Measurements from ENCODE around the gene PRKCG. TPM values are rescaled to one million over a fixed set of nuclear protein-coding genes. Genes with fewer than 3 reads are reported as not detected.

PRKCG gene
- total RNA-seq, 2 donors from 2014 or later, result 0.48 TPM; not detected in 1

GRCh38 chr19:53892301-53892980, 10.4 kb downstream of the PRKCG start:
- peak; percentile 78 for DNase-seq (ENCODE audit: low spot score)
- intact Hi-C loops (cut with DNase I), result no loop called here

- intact Hi-C loops (cut with DNase I), result no loop called here
- peak; percentile 59 for DNase-seq (ENCODE audit: low spot score)
Observed at GRCh38 chr19:53892981-53893325, 11.0 kb downstream of the PRKCG start.

DNA sequence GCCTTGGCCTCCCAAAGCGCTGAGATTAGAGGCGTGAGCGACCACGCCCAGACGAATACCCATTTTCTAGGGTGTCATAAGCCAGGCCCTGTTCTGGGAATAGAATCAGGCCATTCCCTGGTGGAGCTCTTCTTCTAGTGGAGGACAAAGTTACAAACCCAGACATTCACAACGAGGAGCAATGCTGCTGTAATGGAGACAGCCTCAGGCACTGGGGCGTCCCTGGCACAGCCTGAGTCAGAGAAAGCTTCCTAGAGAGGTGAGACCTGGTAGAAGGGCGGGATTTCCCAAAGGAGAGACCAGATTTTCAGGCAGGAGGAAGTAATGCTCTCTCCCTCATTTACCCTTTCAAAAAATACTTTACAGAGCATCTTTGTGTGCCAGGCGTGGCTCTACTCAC, 12.7 kb downstream of the PRKCG start:
- intact Hi-C loops (cut with DNase I), result no loop called here
- DNase-seq (ENCODE audit: low spot score), result no peak

DNA sequence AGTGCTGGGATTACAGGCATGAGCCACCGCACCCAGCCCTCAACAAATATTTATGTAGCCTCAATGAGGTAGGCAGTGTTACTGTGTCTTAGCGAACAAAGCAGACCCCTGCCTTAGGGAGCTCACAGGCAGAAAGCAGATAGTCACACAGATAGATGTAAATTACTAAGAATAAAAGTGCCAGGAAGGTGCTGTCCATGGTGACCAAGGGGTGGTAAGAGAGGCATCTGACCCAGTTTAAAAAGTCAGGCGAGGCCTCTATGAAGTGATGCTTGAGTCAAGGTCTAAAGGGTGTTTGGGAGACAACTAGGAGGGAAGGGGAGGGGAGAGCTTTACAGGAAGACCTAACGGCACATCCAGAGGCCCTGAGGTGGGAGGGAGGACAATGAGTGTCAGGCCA, 14.7 kb downstream of the PRKCG start:
- DNase-seq (ENCODE audit: low spot score), result no peak
- intact Hi-C loops (cut with DNase I), result no loop called here

GRCh38 chr19:53897459-53897858, 15.5 kb downstream of the PRKCG start:
- intact Hi-C loops (cut with DNase I), result no loop called here
- no peak for DNase-seq (ENCODE audit: low spot score)

GRCh38 chr19:53898166-53898565, 16.2 kb downstream of the PRKCG start:
- intact Hi-C loops (cut with DNase I), result no loop called here
- no peak for DNase-seq (ENCODE audit: low spot score)

GRCh38 chr19:53898636-53899341, 16.8 kb downstream of the PRKCG start:
- DNase-seq (ENCODE audit: low spot score), result no peak
- intact Hi-C loops (cut with DNase I), result no loop called here

DNA sequence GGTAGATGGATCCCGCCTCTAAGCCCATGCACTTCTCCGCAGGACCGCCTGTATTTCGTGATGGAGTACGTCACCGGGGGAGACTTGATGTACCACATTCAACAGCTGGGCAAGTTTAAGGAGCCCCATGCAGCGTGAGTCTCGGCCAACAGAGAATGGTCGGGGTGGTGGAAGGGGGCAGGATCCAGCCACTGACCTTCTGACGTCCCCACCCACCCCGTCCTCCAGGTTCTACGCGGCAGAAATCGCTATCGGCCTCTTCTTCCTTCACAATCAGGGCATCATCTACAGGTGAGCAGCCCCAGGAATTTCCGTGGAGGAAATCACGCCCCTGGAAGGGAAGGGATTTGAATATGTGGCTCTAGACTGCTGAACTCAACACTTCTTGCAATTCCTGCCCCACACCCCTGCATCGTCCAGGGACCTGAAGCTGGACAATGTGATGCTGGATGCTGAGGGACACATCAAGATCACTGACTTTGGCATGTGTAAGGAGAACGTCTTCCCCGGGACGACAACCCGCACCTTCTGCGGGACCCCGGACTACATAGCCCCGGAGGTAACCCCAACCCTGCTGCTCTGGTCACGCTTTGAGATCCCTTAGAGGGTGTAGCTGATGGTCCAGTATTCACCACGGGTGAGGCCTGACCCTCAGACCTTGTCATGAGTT, 18.3 kb downstream of the PRKCG start:
- DNase-seq (ENCODE audit: low spot score), result no peak
- intact Hi-C loops (cut with DNase I), result no loop called here

GRCh38 chr19:53903055-53903680, 21.2 kb downstream of the PRKCG start:
- intact Hi-C loops (cut with DNase I), result no loop called here
- no peak for DNase-seq (ENCODE audit: low spot score)

DNA sequence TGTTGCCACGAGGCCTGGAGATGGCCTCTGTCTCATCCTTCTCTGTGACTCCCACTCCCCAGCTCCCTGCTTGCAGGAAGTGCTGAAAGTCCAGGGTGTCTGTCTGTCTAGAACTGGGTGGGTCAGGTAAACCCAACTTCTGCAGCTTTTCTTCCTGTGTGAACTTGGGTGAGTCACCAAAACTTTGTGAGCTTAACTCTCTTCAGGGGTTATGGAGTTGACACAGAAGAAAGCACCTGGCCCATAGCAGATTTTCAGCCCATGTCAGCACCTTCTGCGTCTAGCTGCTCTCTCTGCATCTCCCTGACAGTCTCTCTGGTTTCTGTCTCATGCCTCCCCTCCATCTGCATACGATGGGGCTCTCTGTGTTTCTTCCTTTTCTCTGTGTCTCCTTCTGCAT, 22.9 kb downstream of the PRKCG start:
- DNase-seq (ENCODE audit: low spot score), result no peak
- intact Hi-C loops (cut with DNase I), result no loop called here

DNA sequence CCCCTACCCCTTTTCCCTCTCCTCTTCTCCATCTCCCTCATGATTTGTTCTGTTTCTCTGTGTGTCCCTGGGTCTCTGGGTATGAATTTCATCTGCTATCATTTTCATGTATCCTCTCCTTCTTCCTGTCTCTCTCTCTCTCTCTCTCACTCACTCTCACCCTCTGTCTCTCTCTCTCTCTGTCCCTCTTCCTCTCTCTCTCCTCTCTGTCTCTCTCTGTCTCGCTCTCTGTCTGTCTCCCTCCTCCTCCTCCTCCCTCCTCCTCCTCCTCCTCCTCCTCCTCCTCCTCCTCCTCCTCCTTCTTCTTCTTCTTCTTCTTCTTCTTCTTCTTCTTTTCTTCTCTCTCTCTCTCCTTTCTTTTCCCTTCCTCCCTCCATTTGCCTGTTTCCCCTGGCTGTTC, 23.8 kb downstream of the PRKCG start:
- DNase-seq (ENCODE audit: low spot score), result no peak
- intact Hi-C loops (cut with DNase I), result no loop called here

GRCh38 chr19:53906211-53907192, 24.5 kb downstream of the PRKCG start:
- intact Hi-C loops (cut with DNase I), result no loop called here
- DNase-seq (ENCODE audit: low spot score), result peak; percentile 89

DNA sequence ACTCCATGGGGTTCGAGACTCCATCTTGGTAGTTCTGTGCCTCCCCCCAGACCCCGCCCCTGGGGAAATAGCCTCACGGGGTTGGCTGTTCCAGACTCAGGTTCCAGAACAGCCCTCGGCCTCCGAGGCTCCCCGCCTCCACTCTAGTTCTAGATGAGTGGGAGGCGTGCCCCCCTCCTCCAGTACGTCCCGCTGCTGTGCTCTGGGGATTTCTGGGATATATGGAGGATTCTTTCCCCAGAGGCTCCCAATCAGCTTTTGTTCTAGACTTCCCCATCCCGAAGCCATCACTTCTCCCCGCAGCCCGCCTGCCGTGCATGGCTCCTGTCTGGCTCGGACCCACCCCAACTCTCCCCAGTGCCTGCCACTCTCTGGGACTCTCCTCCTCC, 25.2 kb downstream of the PRKCG start:
- DNase-seq (ENCODE audit: low spot score), result no peak
- intact Hi-C loops (cut with DNase I), result no loop called here

- no peak for DNase-seq (ENCODE audit: low spot score)
- intact Hi-C loops (cut with DNase I), result no loop called here
Observed at GRCh38 chr19:53907690-53908089, 25.7 kb downstream of the PRKCG start.

DNA sequence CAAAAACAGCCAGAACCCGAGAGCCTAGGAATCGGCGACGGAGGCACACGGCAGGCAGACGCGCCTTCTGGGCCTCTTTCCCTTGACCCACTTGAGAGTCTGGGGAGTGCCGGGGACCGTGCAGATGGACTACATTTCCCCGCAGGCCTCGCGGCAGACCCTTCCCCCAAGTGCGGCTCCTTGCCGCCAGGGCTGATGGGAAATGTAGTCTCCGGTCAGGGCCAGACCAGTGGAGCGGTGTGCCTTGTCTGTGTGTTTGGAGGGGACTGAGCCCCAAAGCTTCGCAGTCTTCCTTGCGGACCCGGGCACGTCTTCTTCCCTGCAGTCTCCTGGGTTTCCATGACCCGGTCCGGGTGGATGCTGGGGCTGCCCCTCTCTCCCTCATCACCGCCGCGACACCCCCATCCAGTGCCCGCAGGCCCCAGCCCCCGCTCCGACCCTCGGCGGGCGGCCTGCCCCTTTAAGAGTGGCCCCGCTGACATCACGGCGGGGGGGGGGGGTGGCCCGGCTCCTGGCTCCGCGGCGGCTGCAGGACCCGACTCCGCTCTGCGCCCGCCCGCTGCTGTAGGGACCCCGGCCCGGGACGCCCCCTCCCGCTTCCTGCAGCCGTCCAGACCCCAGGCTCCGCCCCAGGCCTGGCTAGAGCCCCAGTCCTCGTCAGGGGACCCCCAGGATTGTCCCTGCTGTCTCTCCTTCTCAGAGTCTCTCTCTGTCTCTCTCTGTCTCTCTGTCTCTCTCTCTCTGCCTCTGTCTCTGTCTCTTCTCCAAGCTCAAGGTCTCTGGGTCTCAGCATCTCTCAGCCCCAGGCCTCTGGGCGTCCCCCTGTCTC, 26.3 kb downstream of the PRKCG start:
- intact Hi-C loops (cut with DNase I), result no loop called here
- peak; percentile 83 for DNase-seq (ENCODE audit: low spot score)

DNA sequence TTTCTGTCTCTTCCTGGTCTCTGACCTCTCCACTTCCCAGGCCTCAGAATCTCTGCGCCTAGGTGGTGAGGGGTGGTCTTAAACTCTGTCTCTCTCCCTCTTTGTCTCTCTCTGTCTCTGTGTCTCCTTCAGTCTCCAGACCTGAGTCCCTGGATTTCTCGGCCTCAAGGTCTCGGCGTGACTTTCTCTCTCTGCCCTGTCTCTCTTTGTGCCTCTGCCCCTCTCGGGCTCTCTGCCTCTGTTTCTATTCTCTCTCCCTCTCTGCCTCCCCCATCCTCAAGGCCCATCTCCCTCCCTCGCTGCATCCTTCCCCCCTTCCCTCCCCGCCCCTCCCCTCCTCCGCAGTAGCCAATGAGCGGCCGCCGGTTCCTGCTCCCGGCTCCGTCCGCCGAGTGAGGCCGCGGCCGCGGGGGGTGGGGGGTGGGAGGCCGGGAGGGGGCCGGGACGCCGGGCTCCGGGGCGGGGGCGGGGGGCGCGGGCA, 27.0 kb downstream of the PRKCG start, which contains the start of gene CACNG7:
TSS of gene CACNG7 (plus strand) at position 344 of the 481 bp plus-strand sequence. CDS start 3,554 bp downstream, outside the sequence.
- intact Hi-C loops (cut with DNase I), result no loop called here
- DNase-seq (ENCODE audit: low spot score), result no peak

- no peak for DNase-seq (ENCODE audit: low spot score)
- intact Hi-C loops (cut with DNase I), result loop anchor here in 1 of 2 donors (10.0 kb wide), 1 partner anchor 245 kb away; the partner anchor contains the start of gene LENG1
Observed at GRCh38 chr19:53909471-53910169, 27.6 kb downstream of the PRKCG start.

Measured in posterior vena cava (tissue), 2 donors.